Aorta (tissue), 5 donors: ENCODE results near the gene MAP7D1. TPM values are rescaled to one million over a fixed set of nuclear protein-coding genes. Genes with fewer than 3 reads are reported as not detected.
"Not testable (repeated sequence)": the region's sequence is repeated elsewhere in the genome, so short reads cannot be mapped to it uniquely, and the experiment has no call there.

Experiments used
- ATAC-seq: fragments of 200-7000 bp; cut with Tn5 transposase; one replicate; pipeline ENCODE4 v1.9.1; 2022; ENCODE audit warnings: moderate library complexity; ENCODE audit not compliant: low FRiP score
- DNase-seq, 2 donors: peaks; one replicate each; pipeline ENCODE4 v3.0.0-alpha.2; 2020
- H3K27ac ChIP-seq, 2 donors: one replicate each; pipeline ENCODE4 v1.5.1; 2013; ENCODE audit warnings: low read length in 2 of 2, mild to moderate bottlenecking in 2 of 2, moderate library complexity in 2 of 2, control low read depth in 1 of 2, inconsistent platforms in 1 of 2, low read depth in 1 of 2
- H3K27me3 ChIP-seq, 2 donors: one replicate each; pipeline ENCODE4 v1.6.1; 2013; ENCODE audit warnings: control low read depth in 1 of 2, low read length in 1 of 2, mild to moderate bottlenecking in 1 of 2, moderate library complexity in 1 of 2; ENCODE audit not compliant: insufficient read depth in 2 of 2, control insufficient read depth in 1 of 2
- H3K36me3 ChIP-seq, 2 donors: one replicate each; pipeline ENCODE4 v1.6.1; 2013; ENCODE audit warnings: control low read depth in 1 of 2, low read length in 1 of 2, mild to moderate bottlenecking in 1 of 2; ENCODE audit not compliant: insufficient read depth in 2 of 2, control insufficient read depth in 1 of 2
- H3K4me1 ChIP-seq, 2 donors: one replicate each; pipeline ENCODE4 v1.6.1; 2013; ENCODE audit warnings: low read length in 2 of 2, control low read depth in 1 of 2, mild to moderate bottlenecking in 1 of 2, moderate library complexity in 1 of 2; ENCODE audit not compliant: insufficient read depth in 2 of 2, control insufficient read depth in 1 of 2
- H3K4me3 ChIP-seq, 2 donors: one replicate each; pipeline ENCODE4 v1.5.1; 2013; ENCODE audit warnings: low read length in 2 of 2, control low read depth in 1 of 2, mild to moderate bottlenecking in 1 of 2
- H3K9me3 ChIP-seq: one replicate; pipeline ENCODE4 v1.6.1; 2013; ENCODE audit warnings: mild to moderate bottlenecking, low read length; ENCODE audit not compliant: control insufficient read depth
- WGBS, 2 donors: extraction: QIAGEN DNeasy Blood & Tissue Kit; methylation state at CpG; one replicate each; pipeline ENCODE4 v1.1.7; 2013; 5-methylcytosine and 5-hydroxymethylcytosine counted together
- intact Hi-C, 2 donors: fragments of 100-400 bp; cut with DNase I; formaldehyde crosslinking; loops; one replicate each; pipeline versions ENCODE4 v1.14.2 to v1.15.0; 2022
- polyA plus RNA-seq, 2 donors: library from polyadenylated mRNA; stranded (reverse); fragments of 200-250 nt; gene quantifications; one replicate each; pipeline ENCODE4 v1.2.3, GENCODE V29; 2013
- total RNA-seq, 2 donors: library from RNA; stranded (reverse); fragmentation: NEBNext Ultra II Directional; extraction: Animal tissue kit (Norgen Biotek cat#: 25700); gene quantifications; one replicate each; pipeline ENCODE4 v1.2.1, GENCODE V29; 2021
- donor health status: healthy with polysubstance abuse.
- donor health status: Bipolar disorder and iron deficiency.
- donor health status: DM: no; HTN: no; CAD: no.
- donor health status: DM: no; HTN: no; CAD: no.
- donor health status: DM: yes; HTN: yes; CAD: no.

Gene MAP7D1
- total and polyA plus RNA-seq, 4 donors, result 52.8 to 133 (median 97.1) TPM

DNA sequence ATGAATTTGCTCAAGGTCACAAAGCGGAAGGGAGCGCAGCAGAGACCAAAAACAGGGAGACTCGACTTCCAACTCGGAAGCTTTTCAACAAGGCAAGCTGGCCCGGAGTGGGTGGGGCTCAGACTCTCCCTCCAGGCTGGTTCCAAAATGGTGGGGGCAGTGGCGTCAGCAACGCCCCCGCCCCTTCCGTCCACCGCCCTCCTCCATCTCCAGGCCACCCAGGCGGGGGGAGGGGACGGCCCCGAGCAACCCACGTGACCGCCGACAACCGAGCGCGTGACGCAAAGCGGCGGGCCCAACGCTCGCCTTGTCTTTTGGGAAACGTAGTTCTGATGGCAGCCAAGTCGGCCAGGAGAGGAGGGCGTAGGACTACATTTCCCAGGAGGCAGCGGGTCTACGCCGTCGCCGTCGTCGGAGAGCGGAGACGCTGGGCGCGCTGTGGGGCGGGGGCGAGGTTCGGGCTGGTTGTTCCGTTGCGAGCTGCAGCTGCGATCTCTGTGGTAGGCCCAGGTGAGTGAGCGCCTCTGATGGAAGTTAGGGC, 68.1 kb downstream of the MAP7D1 start, which contains the start of gene THRAP3:
Gene THRAP3, plus strand, starts transcription at position 448 of the 541 bp plus-strand sequence. CDS start 58,121 bp downstream, outside the sequence.
- Histone ChIP-seq H3K36me3 (no peaks in the 10 kb centered on the region), H3K4me1 (peaks cover 0 to 2% of the 10 kb centered on the region in 2 donors), H3K4me3 (peak within 1 kb of the TSS; percentile 63 to 69), H3K9me3 (no peaks in the 10 kb centered on the region), H3K27ac (peak within 1 kb of the TSS; percentile 64 to 90), H3K27me3 (no peaks in the 10 kb centered on the region)
- peak; percentile 99 for ATAC-seq
- intact Hi-C loops, result loop anchor here in 1 of 2 donors (2.0 to 10.0 kb wide), 2 partner anchors 61 to 75 kb away; partner anchors contain the start of gene TRAPPC3
- DNase-seq, result peak; percentile 100
- WGBS, 2 donors, result 0 to 1% methylated on average over 45 of the region's 45 CpGs

DNA sequence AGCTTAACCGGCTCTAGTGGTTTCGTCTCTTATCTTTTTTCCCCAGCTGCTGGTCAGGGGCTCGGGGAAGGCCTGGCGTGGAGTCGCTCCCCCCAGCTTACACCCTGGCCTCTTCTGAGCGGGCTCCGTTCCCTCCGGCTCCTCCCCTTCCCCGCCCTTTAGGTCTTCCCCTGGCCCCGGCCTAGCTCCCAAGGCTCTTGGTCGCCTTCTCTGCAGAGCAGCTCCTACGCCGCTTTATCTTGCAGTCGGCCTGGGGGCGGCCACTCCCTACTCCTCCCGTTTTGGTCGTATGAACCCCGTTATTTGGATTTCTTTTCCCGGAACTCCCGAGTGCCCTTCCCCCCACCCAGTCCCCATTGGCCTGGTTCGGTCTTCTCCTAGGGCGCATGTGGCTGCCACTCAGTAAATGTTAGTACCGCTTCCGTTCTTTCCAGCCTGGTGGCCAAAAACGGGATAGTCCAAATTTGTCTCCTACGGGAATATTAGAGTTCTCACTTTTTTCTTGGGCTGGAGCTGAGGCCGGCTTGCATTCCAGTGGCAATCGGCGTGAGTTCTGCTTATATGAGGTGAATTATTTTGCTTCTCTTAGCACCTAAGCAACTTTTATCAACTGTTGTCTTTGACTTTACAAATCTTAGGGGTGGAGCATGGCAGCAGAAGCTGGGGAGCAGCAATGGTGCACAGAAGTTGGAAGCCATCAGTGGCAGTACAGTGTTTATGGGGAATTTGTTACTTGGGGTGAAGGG, 68.8 kb downstream of the MAP7D1 start:
- Histone ChIP-seq H3K4me3 (peak overlapping the region; percentile 58 to 69), H3K36me3 (no peaks in the 10 kb centered on the region), H3K9me3 (no peaks in the 10 kb centered on the region), H3K4me1 (peaks cover 0 to 2% of the 10 kb centered on the region in 2 donors), H3K27me3 (no peaks in the 10 kb centered on the region), H3K27ac (peak overlapping the region; percentile 6 to 87)
- ATAC-seq (peak; percentile 90), DNase-seq (peak; percentile 88 to 93)
- WGBS, 2 donors, result 1% methylated on average over 29 of the region's 29 CpGs
- intact Hi-C loops, result loop anchor here in 1 of 2 donors (2.0 to 10.0 kb wide), 2 partner anchors 60 to 76 kb away; partner anchors contain the start of gene TRAPPC3

DNA sequence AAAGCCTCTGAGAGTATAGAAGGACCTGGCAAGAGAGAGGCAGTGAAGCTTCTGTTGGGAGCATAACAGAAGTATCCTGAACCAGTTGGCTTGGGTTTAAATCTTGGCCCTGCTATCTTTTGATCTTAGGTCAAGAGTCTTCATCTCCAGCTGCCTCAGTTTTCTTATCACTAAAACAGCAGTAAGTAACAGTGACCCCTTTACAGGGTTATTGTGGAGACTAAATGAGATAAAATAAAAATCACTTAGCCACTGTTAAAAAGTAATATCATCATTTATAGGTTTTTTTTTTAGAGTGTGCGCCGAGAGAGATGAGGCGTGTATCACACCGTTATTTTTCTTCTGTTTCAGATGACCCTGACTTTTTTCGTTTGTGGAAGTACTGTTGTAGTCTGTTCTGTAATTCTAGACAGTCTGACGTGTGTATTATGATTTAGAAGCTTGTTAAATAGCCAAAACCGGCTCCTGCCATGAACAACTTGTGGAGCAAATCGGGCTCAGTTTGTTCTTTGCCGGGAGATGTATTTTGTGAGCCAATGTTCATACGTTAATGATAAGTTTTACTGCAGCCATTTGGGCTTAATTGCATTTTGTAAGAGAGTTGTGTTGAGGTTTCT, 69.4 kb downstream of the MAP7D1 start:
- Histone ChIP-seq H3K27ac (peak overlapping the region in 1 of 2 donors; percentile 73), H3K9me3 (no peaks in the 10 kb centered on the region), H3K4me3 (peak overlapping the region; percentile 58 to 69), H3K36me3 (no peaks in the 10 kb centered on the region), H3K27me3 (no peaks in the 10 kb centered on the region), H3K4me1 (peaks cover 0 to 2% of the 10 kb centered on the region in 2 donors)
- intact Hi-C loops, result loop anchor here in 1 of 2 donors (2.0 to 10.0 kb wide), 2 partner anchors 59 to 77 kb away; partner anchors contain the start of gene TRAPPC3
- DNase-seq, result no peak
- WGBS, 2 donors, result 4 to 6% methylated on average over 10 of the region's 10 CpGs
- ATAC-seq, result no peak

DNA sequence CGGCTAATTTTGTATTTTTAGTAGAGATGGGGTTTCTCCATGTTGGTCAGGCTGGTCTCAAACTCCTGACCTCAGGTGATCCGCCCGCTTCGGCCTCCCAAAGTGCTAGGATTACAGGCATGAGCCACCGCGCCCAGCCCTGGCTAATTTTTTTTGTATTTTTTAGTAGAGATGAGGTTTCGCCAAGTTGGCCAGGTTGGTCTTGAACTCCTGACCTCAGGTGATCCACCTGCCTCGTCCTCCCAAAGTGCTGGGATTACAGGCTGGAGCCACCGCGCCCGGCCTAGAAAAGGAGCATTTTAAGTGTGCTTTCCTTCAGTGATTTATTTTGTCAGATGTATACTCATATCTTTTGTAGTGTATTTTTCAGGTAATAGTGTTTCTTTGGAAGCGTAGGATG, 74.3 kb downstream of the MAP7D1 start:
- H3K27ac ChIP-seq, H3K27me3 ChIP-seq, H3K4me1 ChIP-seq, H3K36me3 ChIP-seq, ATAC-seq, DNase-seq, H3K4me3 ChIP-seq, H3K9me3 ChIP-seq, intact Hi-C loops: not testable (repeated sequence)
- WGBS, 2 donors, result 89% methylated on average over 12 of the region's 12 CpGs

Other genes with a start within 250 kb of the MAP7D1 start
- gene AGO3, start 225.1 kb upstream of the MAP7D1 start, total RNA-seq, result 10 to 100 TPM; 48.1 to 50.4 TPM
- gene AGO3, start 225.1 kb upstream of the MAP7D1 start, polyA plus RNA-seq, result 1 to 10 TPM; 1.1 to 4.2 TPM
- gene TEKT2, start 72.1 kb upstream of the MAP7D1 start, total RNA-seq, result not detected
- gene TEKT2, start 72.1 kb upstream of the MAP7D1 start, polyA plus RNA-seq, result under 1 TPM in 1 of 2 donors, not detected in 1; 0.82 TPM
- gene ADPRS, start 67.3 kb upstream of the MAP7D1 start, total RNA-seq, result 10 to 100 TPM; 15.9 to 21.2 TPM
- gene ADPRS, start 67.3 kb upstream of the MAP7D1 start, polyA plus RNA-seq, result 10 to 100 TPM; 12.9 to 20.4 TPM
- 10 to 100 TPM; 37.5 to 48.5 TPM for gene COL8A2, start 30.9 kb upstream of the MAP7D1 start, total RNA-seq
- 10 to 100 TPM; 17.4 to 18.4 TPM for gene COL8A2, start 30.9 kb upstream of the MAP7D1 start, polyA plus RNA-seq
- 10 to 100 TPM; 55.6 to 61.7 TPM for gene TRAPPC3, start 6.7 kb upstream of the MAP7D1 start, total RNA-seq
- gene TRAPPC3, start 6.7 kb upstream of the MAP7D1 start, polyA plus RNA-seq, result 10 to 100 TPM; 81.0 to 90.7 TPM
- gene THRAP3, start 68.3 kb downstream of the MAP7D1 start, total RNA-seq, result 10 to 100 TPM; 85.3 to 91.5 TPM
- 10 to 100 TPM; 31.6 to 46.7 TPM for gene THRAP3, start 68.3 kb downstream of the MAP7D1 start, polyA plus RNA-seq
- 1 to 10 TPM; 4.1 to 6.9 TPM for gene SH3D21, start 150.2 kb downstream of the MAP7D1 start, total RNA-seq
- 1 to 10 TPM; 2.4 to 5.1 TPM for gene SH3D21, start 150.2 kb downstream of the MAP7D1 start, polyA plus RNA-seq
- gene EVA1B, start 167.5 kb downstream of the MAP7D1 start, total RNA-seq, result 10 to 100 TPM; 44.7 to 58.3 TPM
- 100 to 1,000 TPM in 1 of 2 donors, 10 to 100 TPM in 1; 38.2 to 165 TPM for gene EVA1B, start 167.5 kb downstream of the MAP7D1 start, polyA plus RNA-seq
- gene STK40, start 229.8 kb downstream of the MAP7D1 start, total RNA-seq, result 10 to 100 TPM; 63.9 to 95.7 TPM
- 10 to 100 TPM; 33.2 to 35.4 TPM for gene STK40, start 229.8 kb downstream of the MAP7D1 start, polyA plus RNA-seq
- 10 to 100 TPM; 30.1 TPM for gene LSM10, start 241.7 kb downstream of the MAP7D1 start, total RNA-seq
- gene LSM10, start 241.7 kb downstream of the MAP7D1 start, polyA plus RNA-seq, result 10 to 100 TPM; 39.6 to 57.7 TPM